ENCODE results near the gene SH2D4B. TPM values are rescaled to one million over a fixed set of nuclear protein-coding genes. Genes with fewer than 3 reads are reported as not detected.

SH2D4B gene
- polyA plus RNA-seq, 1 donor from 2014 or later: 1.4 TPM

GRCh38 chr10:80492848-80493521 lies 44.7 kb upstream of the SH2D4B start:
- H3K27me3 ChIP-seq (ENCODE audit: insufficient read depth, low read depth, low read length): no peaks in the 10 kb centered on the region
- no peak overlapping the region for H3K4me2 ChIP-seq (ENCODE audit: low read length)
- H3K36me3 ChIP-seq (ENCODE audit: insufficient read depth, low read length): no peaks in the 10 kb centered on the region
- H3K9ac ChIP-seq (ENCODE audit: low read length): no peak overlapping the region
- no peaks in the 10 kb centered on the region for H3K9me3 ChIP-seq (ENCODE audit: low read length)
- H3K27ac ChIP-seq (ENCODE audit: low read length): no peak overlapping the region
- TF ChIP-seq MXI1 (conservative IDR thresholded peaks at IDR 0.05; ENCODE audit: poor library complexity, severe bottlenecking) (no peak), EZH2 (IDR thresholded peaks at IDR 0.05; ENCODE audit: borderline replicate concordance, insufficient read depth, low read length, poor library complexity, severe bottlenecking) (no peak), RAD21 (conservative IDR thresholded peaks at IDR 0.05) (no peak), EP300 (conservative IDR thresholded peaks at IDR 0.05; ENCODE audit: poor library complexity, severe bottlenecking) (no peak), TAF1 (IDR thresholded peaks at IDR 0.05; ENCODE audit: low read depth) (no peak), POLR2AphosphoS5 (IDR thresholded peaks at IDR 0.05) (no peak), SMC3 (conservative IDR thresholded peaks at IDR 0.05; ENCODE audit: poor library complexity) (no peak)
- TF ChIP-seq, protein P1, sequence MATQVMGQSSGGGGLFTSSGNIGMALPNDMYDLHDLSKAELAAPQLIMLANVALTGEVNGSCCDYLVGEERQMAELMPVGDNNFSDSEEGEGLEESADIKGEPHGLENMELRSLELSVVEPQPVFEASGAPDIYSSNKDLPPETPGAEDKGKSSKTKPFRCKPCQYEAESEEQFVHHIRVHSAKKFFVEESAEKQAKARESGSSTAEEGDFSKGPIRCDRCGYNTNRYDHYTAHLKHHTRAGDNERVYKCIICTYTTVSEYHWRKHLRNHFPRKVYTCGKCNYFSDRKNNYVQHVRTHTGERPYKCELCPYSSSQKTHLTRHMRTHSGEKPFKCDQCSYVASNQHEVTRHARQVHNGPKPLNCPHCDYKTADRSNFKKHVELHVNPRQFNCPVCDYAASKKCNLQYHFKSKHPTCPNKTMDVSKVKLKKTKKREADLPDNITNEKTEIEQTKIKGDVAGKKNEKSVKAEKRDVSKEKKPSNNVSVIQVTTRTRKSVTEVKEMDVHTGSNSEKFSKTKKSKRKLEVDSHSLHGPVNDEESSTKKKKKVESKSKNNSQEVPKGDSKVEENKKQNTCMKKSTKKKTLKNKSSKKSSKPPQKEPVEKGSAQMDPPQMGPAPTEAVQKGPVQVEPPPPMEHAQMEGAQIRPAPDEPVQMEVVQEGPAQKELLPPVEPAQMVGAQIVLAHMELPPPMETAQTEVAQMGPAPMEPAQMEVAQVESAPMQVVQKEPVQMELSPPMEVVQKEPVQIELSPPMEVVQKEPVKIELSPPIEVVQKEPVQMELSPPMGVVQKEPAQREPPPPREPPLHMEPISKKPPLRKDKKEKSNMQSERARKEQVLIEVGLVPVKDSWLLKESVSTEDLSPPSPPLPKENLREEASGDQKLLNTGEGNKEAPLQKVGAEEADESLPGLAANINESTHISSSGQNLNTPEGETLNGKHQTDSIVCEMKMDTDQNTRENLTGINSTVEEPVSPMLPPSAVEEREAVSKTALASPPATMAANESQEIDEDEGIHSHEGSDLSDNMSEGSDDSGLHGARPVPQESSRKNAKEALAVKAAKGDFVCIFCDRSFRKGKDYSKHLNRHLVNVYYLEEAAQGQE (IDR thresholded peaks at IDR 0.05; ENCODE audit: borderline replicate concordance): no peak
- TF ChIP-seq, protein P2, sequence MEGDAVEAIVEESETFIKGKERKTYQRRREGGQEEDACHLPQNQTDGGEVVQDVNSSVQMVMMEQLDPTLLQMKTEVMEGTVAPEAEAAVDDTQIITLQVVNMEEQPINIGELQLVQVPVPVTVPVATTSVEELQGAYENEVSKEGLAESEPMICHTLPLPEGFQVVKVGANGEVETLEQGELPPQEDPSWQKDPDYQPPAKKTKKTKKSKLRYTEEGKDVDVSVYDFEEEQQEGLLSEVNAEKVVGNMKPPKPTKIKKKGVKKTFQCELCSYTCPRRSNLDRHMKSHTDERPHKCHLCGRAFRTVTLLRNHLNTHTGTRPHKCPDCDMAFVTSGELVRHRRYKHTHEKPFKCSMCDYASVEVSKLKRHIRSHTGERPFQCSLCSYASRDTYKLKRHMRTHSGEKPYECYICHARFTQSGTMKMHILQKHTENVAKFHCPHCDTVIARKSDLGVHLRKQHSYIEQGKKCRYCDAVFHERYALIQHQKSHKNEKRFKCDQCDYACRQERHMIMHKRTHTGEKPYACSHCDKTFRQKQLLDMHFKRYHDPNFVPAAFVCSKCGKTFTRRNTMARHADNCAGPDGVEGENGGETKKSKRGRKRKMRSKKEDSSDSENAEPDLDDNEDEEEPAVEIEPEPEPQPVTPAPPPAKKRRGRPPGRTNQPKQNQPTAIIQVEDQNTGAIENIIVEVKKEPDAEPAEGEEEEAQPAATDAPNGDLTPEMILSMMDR (IDR thresholded peaks at IDR 0.05; ENCODE audit: poor library complexity, severe bottlenecking): no peak
- H3K79me2 ChIP-seq (replicated peaks; ENCODE audit: insufficient read depth, low read length): peaks cover 52% of the 10 kb centered on the region
- no peaks in the 10 kb centered on the region for H3K9me2 ChIP-seq (ENCODE audit: insufficient read depth, low read length)
- no peaks in the 10 kb centered on the region for H4K20me1 ChIP-seq (ENCODE audit: insufficient read depth)
- H3F3A ChIP-seq (ENCODE audit: insufficient read depth, low read length, poor library complexity, severe bottlenecking): no peaks in the 10 kb centered on the region
- H3K4me3 ChIP-seq (ENCODE audit: low read length): no peak overlapping the region
- no peak overlapping the region for H2AFZ ChIP-seq (ENCODE audit: low read depth, low read length)

- Histone ChIP-seq H3F3A (ENCODE audit: insufficient read depth, low read length, poor library complexity, severe bottlenecking) (no peaks in the 10 kb centered on the region), H3K79me2 (replicated peaks; ENCODE audit: insufficient read depth, low read length) (peaks cover 46% of the 10 kb centered on the region), H3K27me3 (ENCODE audit: insufficient read depth, low read depth, low read length) (no peaks in the 10 kb centered on the region), H3K36me3 (ENCODE audit: insufficient read depth, low read length) (no peaks in the 10 kb centered on the region), H2AFZ (ENCODE audit: low read depth, low read length) (no peak overlapping the region), H4K20me1 (ENCODE audit: insufficient read depth) (no peaks in the 10 kb centered on the region), H3K9me3 (ENCODE audit: low read length) (no peaks in the 10 kb centered on the region), H3K27ac (ENCODE audit: low read length) (no peak overlapping the region), H3K4me2 (ENCODE audit: low read length) (no peak overlapping the region), H3K4me3 (ENCODE audit: low read length) (no peak overlapping the region), H3K9me2 (ENCODE audit: insufficient read depth, low read length) (no peaks in the 10 kb centered on the region), H3K9ac (ENCODE audit: low read length) (no peak overlapping the region)
- TF ChIP-seq TAF1 (IDR thresholded peaks at IDR 0.05; ENCODE audit: low read depth) (no peak), POLR2AphosphoS5 (IDR thresholded peaks at IDR 0.05) (no peak), EP300 (conservative IDR thresholded peaks at IDR 0.05; ENCODE audit: poor library complexity, severe bottlenecking) (no peak), SMC3 (conservative IDR thresholded peaks at IDR 0.05; ENCODE audit: poor library complexity) (no peak), RAD21 (conservative IDR thresholded peaks at IDR 0.05) (no peak), MXI1 (conservative IDR thresholded peaks at IDR 0.05; ENCODE audit: poor library complexity, severe bottlenecking) (no peak), EZH2 (IDR thresholded peaks at IDR 0.05; ENCODE audit: borderline replicate concordance, insufficient read depth, low read length, poor library complexity, severe bottlenecking) (no peak)
- TF ChIP-seq, protein P1 (IDR thresholded peaks at IDR 0.05; ENCODE audit: borderline replicate concordance): no peak
- TF ChIP-seq, protein P2 (IDR thresholded peaks at IDR 0.05; ENCODE audit: poor library complexity, severe bottlenecking): no peak
These were observed 44.1 kb upstream of the SH2D4B start for GRCh38 chr10:80493522-80494051.
